HCT116 (cell line): ENCODE results near the gene SYP. TPM values are rescaled to one million over a fixed set of nuclear protein-coding genes. Genes with fewer than 3 reads are reported as not detected.

Source experiments
- ATAC-seq: fragments of 200-7000 bp; cut with Tn5 transposase; 2 replicates; pipeline ENCODE4 v1.9.1; 2020; ENCODE audit warnings: mild to moderate bottlenecking, moderate library complexity
- BruUV-seq: library from RNA; stranded (reverse); fragments of 400-500 nt; replicated peaks from 2 replicates; lab custom pipeline; 2021; lab: Mats Ljungman, UMichigan
- CTCF ChIA-PET: fragments of 300-600 bp; sonication (Branson Sonifier 250); formaldehyde crosslinking; loops from one replicate; lab custom pipeline; 2021; ENCODE audit warnings: antibody characterized with exemption; lab: Charles Lee
- POLR2A ChIA-PET: fragments of 300-600, 350-600 bp; sonication (Branson Sonifier 250); formaldehyde crosslinking; loops from one replicate; lab custom pipeline; 2021; ENCODE audit warnings: antibody characterized with exemption; lab: Charles Lee
- RAD21 ChIA-PET, 2 experiments: fragments of 300-600 bp; sonication (Branson Sonifier 250); formaldehyde crosslinking; loops; one replicate each; lab custom pipeline; 2023; ENCODE audit warnings: low total read pairs in 2 of 2; ENCODE audit not compliant: uncharacterized antibody in 2 of 2, unreplicated experiment in 2 of 2, low non-redundant PET in 1 of 2; lab: Charles Lee
- DNase-seq: peaks from one replicate; pipeline ENCODE4 v3.0.0-alpha.2; 2010; ENCODE audit warnings: low read depth, low spot score
- H2AFZ ChIP-seq: fragments of 200-600 bp; shearing (Covaris generic), sonication (generic); 2 replicates; pipeline ENCODE4 v1.6.1; 2017; ENCODE audit warnings: low read depth, mixed run types, mixed read lengths, antibody characterized with exemption, low read length; ENCODE audit not compliant: poor library complexity, severe bottlenecking
- H3K27ac ChIP-seq: 2 replicates; pipeline ENCODE4 v1.5.1; 2012; ENCODE audit warnings: low read depth, low read length
- H3K27me3 ChIP-seq: fragments of 200-600 bp; sonication (generic); 2 replicates; pipeline ENCODE4 v1.6.1; 2016; ENCODE audit warnings: mixed run types, low read length, mixed read lengths; ENCODE audit not compliant: insufficient read depth
- H3K36me3 ChIP-seq, 2 experiments: fragments of 200-500 bp in 1 of 2; fragments of 200-600 bp in 1 of 2; sonication (Bioruptor generic) in 1 of 2; sonication (generic) in 1 of 2; 2 replicates each; pipeline versions ENCODE4 v1.5.1 to v1.6.1; 2014 to 2016; ENCODE audit warnings: low read length in 2 of 2, inconsistent platforms in 1 of 2, mixed read lengths in 1 of 2, mixed run types in 1 of 2; ENCODE audit not compliant: insufficient read depth in 2 of 2, control insufficient read depth in 1 of 2
- H3K4me1 ChIP-seq, 2 experiments: fragments of 200-600 bp in 1 of 2; sonication (generic) in 1 of 2; 2 replicates each; pipeline versions ENCODE4 v1.5.1 to v1.6.1; 2012 to 2017; ENCODE audit warnings: low read length in 2 of 2, inconsistent platforms in 1 of 2, mild to moderate bottlenecking in 1 of 2, mixed read lengths in 1 of 2, mixed run types in 1 of 2, moderate library complexity in 1 of 2; ENCODE audit not compliant: insufficient read depth in 2 of 2, control insufficient read depth in 1 of 2
- H3K4me2 ChIP-seq: fragments of 200-600 bp; sonication (generic); 2 replicates; pipeline ENCODE4 v1.6.1; 2017; ENCODE audit warnings: mixed run types, low read length, mixed read lengths
- H3K4me3 ChIP-seq, 2 experiments: fragments of 200-600 bp in 1 of 2; sonication (generic) in 1 of 2; replicated peaks in 1 of 2; 2 replicates each; pipeline ENCODE4 v1.5.1; 2011 to 2016; ENCODE audit warnings: low read length in 2 of 2, control low read depth in 1 of 2, low read depth in 1 of 2, mild to moderate bottlenecking in 1 of 2, mixed read lengths in 1 of 2, mixed run types in 1 of 2
- H3K79me2 ChIP-seq: fragments of 200-600 bp; sonication (generic); 2 replicates; pipeline ENCODE4 v1.6.1; 2017; ENCODE audit warnings: mild to moderate bottlenecking, mixed run types, low read length, moderate library complexity, mixed read lengths; ENCODE audit not compliant: insufficient read depth
- H3K9ac ChIP-seq: fragments of 200-600 bp; sonication (generic); 2 replicates; pipeline ENCODE4 v1.6.1; 2016; ENCODE audit warnings: low read length, mixed read lengths
- H3K9me2 ChIP-seq: fragments of 200-600 bp; sonication (generic), shearing (Covaris generic); 2 replicates; pipeline ENCODE4 v1.6.1; 2017; ENCODE audit warnings: mixed run types, mild to moderate bottlenecking, moderate library complexity; ENCODE audit not compliant: insufficient read depth
- H3K9me3 ChIP-seq, 2 experiments: fragments of 200-500 bp in 1 of 2; fragments of 200-600 bp in 1 of 2; sonication (Bioruptor generic) in 1 of 2; sonication (generic) in 1 of 2; 2 replicates each; pipeline ENCODE4 v1.6.1; 2014 to 2017; ENCODE audit warnings: low read length in 2 of 2, mixed read lengths in 2 of 2, inconsistent platforms in 1 of 2, low read depth in 1 of 2, mild to moderate bottlenecking in 1 of 2, mixed run types in 1 of 2, moderate library complexity in 1 of 2; ENCODE audit not compliant: control insufficient read depth in 1 of 2, insufficient read depth in 1 of 2
- H4K20me1 ChIP-seq: fragments of 200-600 bp; sonication (generic), shearing (Covaris generic); 2 replicates; pipeline ENCODE4 v1.6.1; 2017; ENCODE audit warnings: mixed run types, mild to moderate bottlenecking, moderate library complexity; ENCODE audit not compliant: insufficient read depth
- EZH2phosphoT487 ChIP-seq: fragments of 200-600 bp; IDR thresholded peaks from 2 replicates; pipeline ENCODE4 v1.6.1; 2018; ENCODE audit warnings: antibody characterized with exemption, borderline replicate concordance
- FOSL1 ChIP-seq: IDR thresholded peaks from 2 replicates; pipeline ENCODE4 v1.6.1; 2012; ENCODE audit warnings: low read depth
- REST ChIP-seq: IDR thresholded peaks from 2 replicates; pipeline ENCODE4 v1.6.1; 2012; ENCODE audit warnings: low read depth
- SRF ChIP-seq: IDR thresholded peaks from 2 replicates; pipeline ENCODE4 v1.6.1; 2012; ENCODE audit warnings: low read depth
- TCF7L2 ChIP-seq: IDR thresholded peaks from 2 replicates; pipeline ENCODE4 v1.7.0; 2011; ENCODE audit warnings: borderline replicate concordance, inconsistent platforms; ENCODE audit not compliant: insufficient read depth, insufficient read length; ENCODE audit errors: extremely low read depth
- ZBTB33 ChIP-seq: IDR thresholded peaks from 2 replicates; pipeline ENCODE4 v1.6.1; 2011; ENCODE audit warnings: mild to moderate bottlenecking, low read length, moderate library complexity; ENCODE audit not compliant: insufficient replicate concordance; ENCODE audit errors: extremely low read depth
- ZNF274 ChIP-seq: fragments of 200-500 bp; sonication (Bioruptor generic); IDR thresholded peaks from 2 replicates; pipeline ENCODE4 v1.6.1; 2014; ENCODE audit warnings: mild to moderate bottlenecking, low read depth, low read length, inconsistent platforms
- intact Hi-C: fragments of 100-400 bp; cut with micrococcal nuclease; formaldehyde crosslinking; loops from 2 replicates; pipeline ENCODE4 v1.10.0; 2022
- total RNA-seq: library from RNA; stranded (reverse); gene quantifications from one replicate; pipeline ENCODE4 v1.2.1, GENCODE V29; 2021; ENCODE audit not compliant: unreplicated experiment

SYP gene
- total RNA-seq, 1 experiment from 2014 or later, result 1.2 TPM

GRCh38 chrX:49197543-49198087 is 2.4 kb downstream of the SYP start (continued):
- TF ChIP-seq REST, result no peak
- TF ChIP-seq ZBTB33, result no peak
- no peak for TF ChIP-seq ZNF274
- no peak for TF ChIP-seq FOSL1

- ChIA-PET POLR2A (interaction anchor here (1.4 kb wide), 1 partner anchor 9 kb away, joined by 4 read pairs; no protein-coding TSS in a partner anchor), CTCF (interaction anchor here (0.8 to 1.5 kb wide), 4 partner anchors 27 to 645 kb away, joined by 3 to 6 read pairs (median 4); no protein-coding TSS in a partner anchor), RAD21 (no interaction called here)
- no peak for TF ChIP-seq TCF7L2
- TF ChIP-seq EZH2phosphoT487, result no peak
- TF ChIP-seq SRF, result no peak
- Histone ChIP-seq H3K36me3 (no peaks in the 10 kb centered on the region), H2AFZ (no peak overlapping the region), H3K9ac (no peak overlapping the region), H3K79me2 (no peaks in the 10 kb centered on the region; the same call in 1 of the 2 replicates), H3K27ac (no peak overlapping the region), H3K9me2 (no peaks in the 10 kb centered on the region), H4K20me1 (no peaks in the 10 kb centered on the region), H3K9me3 (no peaks in the 10 kb centered on the region), H3K4me2 (no peak overlapping the region), H3K4me3 (no peak overlapping the region), H3K27me3 (no peaks in the 10 kb centered on the region), H3K4me1 (peaks cover 11 to 20% of the 10 kb centered on the region in 2 experiments)
- no peak for DNase-seq
- ATAC-seq, result no peak
- intact Hi-C loops, result loop anchor here (5.0 to 10.0 kb wide), 2 partner anchors 559 to 641 kb away; no protein-coding TSS in a partner anchor
- no TSS peak for BruUV-seq
Measured at GRCh38 chrX:49193542-49193964, 6.4 kb downstream of the SYP start.
